GM18520 (cell line): ENCODE measurements around the gene FAF1.

Experiments used
- ATAC-seq: cut with Tn5 transposase; IDR thresholded peaks from one replicate; pipeline ENCODE4 v1.9.1; 2021; ENCODE audit not compliant: unreplicated experiment

FAF1 gene

DNA sequence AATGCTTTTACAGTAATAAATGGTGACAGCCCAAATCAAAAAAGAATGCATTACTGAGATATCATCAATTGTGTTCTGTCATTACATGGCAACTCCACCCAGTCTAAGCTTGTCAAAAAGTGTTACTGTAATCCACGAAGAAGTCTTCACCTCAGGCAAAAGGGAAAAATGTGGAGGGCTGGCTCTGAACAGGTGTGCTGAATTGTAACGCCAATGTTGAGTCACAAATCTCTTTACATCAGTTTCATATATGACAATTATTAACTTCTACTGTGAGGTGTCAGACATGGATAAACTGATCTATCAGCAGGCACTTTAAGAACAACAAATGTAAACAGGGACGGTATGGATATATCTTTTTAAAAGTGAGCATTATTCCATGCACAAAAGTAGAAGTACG is 438.4 kb downstream of the FAF1 start:
- no peak for ATAC-seq

DNA sequence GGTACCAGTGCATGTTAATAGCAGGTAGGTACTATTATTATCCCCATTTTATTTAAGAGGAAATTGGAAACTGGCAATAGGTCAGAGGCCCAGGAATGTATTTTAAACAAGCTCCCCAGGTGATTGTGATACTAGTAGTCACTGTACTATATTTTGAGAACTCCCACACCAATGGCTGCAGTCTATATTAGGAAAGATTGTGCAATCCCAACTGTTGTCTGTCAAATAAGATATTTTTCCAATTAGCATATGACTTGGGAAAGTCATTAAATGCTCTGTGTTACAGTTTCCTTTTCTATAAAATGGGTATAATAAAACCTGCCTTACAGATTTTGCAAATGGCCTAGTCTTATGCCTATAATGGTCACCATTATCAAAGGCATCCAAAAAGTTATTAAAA is 442.6 kb downstream of the FAF1 start:
- no peak for ATAC-seq

DNA sequence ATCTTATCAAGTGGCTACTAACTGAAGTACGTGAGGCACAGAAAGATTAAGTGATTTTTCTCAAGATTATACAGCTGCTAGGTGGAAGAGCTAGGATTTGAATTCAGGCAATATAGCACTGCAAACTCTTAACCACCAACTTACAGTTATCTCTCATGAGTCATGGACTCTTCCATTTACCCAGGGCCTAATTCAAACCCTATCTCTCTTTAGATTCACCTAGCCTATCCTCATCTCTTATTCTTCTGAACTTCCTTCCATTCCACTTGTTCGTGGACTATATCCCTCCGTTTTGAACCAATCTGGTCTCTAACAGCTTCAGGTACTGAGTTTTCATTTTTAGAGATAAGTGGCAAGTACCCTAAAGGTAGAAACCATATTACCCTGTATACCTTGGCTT is 444.0 kb downstream of the FAF1 start:
- ATAC-seq = no peak

DNA sequence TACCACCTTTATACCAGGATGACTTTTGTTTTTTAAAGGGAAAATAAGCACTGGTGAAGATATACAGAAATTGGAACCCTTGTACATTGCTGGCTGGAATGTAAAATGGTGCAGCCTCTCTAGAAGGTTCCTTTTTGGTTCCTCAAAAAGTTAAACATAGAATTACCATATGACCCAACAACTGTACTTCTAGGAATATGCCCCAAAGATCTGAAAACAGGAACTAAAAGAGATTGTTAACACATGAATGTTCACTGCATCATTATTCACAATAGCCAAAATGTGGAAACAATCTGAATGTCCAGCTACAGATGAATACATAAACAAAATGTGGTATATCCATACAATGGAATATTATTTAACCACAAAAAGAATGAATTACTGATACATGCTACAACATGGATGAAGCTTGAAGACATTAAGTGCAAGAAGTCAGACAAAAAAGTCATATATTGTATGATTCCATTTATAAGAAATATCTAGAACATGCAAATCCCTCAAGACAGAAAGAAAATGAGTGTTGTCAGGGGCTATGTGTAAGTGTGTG is 452.0 kb downstream of the FAF1 start:
- ATAC-seq = no peak

DNA sequence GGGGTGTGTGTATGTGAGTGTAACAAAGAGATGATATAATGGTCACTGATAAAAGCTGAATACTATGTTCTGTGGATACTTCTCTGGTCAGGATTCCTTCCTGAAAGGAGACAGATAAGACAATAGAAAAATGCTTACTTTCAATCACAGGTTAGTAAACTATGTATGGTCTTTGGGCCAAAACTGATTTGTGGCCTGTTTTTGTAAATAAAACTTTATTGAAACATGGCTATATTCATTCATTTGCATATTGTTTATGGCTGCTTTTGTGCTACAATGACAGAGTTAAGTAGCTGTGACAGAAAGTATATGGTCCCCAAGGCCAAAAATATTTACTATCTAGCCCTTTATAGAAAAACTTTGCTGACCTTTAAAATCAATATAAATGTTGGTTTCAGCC is 454.6 kb downstream of the FAF1 start:
- no peak for ATAC-seq

DNA sequence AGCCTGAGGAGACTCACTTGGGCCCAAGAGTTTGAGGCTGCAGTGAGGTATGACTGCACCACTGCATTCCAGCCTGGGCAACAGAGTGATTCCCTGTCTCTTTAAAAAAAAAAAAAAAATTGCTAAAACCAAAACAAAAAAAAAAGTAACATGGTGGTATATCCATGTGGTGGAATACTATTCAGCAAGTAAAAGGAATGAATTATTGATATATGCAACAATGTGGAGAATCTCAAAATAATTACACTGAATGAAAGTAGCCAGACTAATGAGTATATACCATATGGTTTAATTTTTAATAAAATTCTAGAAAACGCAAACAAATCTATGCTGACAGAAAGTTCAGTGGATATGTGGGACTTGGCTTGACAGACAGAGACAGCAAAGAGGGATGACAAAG is 456.6 kb downstream of the FAF1 start:
- ATAC-seq = no peak

DNA sequence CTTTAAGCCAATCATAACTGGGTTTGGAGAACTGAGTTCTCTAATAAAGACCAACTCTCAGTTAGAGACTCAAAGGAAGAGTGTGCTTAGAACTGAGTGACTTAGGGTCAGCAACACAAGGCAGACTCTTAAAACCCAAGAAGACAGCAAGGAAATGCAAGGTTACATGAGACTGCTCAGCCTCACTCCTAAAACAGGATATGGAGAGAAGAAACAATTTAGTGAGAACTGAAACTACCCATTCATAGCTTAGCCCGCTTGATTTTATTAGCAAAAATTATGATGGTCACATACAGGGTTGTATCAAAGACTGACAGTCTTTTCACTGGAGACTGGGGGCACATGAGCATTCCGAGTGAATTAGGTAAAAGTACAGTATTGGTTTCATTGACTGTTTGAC is 457.9 kb downstream of the FAF1 start:
- no peak for ATAC-seq

DNA sequence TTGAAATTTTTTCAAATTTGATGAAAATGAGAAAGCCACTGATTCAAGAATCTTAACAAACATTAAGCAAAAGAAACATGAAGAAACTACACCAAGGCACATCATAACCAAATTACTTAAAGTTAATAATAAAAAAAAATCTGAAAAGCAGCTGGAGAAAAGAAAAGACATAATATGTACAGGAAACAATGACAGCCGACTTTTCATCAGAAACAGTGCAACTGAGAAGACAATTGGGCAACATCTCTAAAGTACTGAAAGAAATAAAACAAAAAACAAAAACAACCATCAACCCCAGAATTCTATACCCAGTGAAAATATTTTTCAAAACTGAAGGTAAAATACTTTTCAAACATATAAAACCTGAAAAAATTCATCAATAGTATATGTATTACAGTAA is 463.1 kb downstream of the FAF1 start:
- ATAC-seq = no peak

DNA sequence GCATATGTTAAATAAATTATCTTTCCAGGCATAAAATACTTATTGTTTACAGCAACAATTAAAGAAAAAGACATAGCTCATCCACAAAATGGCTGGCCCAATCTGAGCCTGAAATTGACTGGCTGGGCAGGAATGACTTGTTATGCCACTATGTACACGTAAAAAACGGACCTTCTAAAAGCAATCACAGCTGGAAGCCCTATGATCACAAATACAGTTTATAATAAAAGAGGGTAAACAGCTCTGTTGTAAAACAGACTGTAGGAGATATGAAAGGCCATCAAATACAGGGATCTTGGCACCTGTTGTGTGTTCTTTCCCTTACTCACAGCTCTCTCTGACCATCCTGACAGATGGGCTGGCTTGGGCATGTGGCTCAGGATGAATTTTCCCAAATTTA is 466.4 kb downstream of the FAF1 start:
- no peak for ATAC-seq

DNA sequence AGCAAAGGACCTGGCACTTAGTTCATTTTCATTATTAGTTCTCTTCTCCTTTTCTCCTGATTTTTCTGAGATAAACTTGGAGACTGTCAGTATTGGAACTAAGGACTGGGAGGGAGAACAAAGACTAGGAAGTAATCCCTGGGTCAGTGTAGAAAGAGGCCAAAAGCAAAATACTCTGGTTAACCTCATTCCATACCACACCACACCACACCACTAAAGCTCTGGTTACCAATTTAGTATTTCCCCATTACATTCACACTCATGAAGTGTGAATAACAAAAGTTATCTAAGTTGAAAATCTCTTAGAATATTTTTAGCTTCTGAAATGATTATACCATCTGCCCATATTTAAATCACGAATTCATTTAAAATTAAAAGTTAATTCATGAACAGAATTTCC is 467.9 kb downstream of the FAF1 start:
- no peak for ATAC-seq

DNA sequence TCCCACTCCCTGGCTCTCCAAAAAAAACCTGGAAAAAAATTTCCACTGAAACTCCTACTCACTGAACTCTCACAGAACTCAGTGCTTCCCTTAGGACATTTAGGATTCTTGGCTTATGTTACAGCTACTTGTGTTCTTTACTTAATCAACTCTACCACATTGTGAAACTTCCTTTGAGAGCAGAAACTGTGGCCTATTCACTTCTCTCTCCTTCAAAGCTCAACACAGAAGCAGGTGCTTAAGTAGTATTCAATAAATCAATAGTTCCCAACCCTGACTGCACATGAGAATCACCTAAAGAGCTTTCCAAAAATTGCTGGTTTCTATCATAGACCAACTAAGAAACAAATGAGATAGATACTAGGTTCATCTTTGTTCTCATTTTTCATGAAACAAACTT is 468.9 kb downstream of the FAF1 start:
- ATAC-seq = no peak

DNA sequence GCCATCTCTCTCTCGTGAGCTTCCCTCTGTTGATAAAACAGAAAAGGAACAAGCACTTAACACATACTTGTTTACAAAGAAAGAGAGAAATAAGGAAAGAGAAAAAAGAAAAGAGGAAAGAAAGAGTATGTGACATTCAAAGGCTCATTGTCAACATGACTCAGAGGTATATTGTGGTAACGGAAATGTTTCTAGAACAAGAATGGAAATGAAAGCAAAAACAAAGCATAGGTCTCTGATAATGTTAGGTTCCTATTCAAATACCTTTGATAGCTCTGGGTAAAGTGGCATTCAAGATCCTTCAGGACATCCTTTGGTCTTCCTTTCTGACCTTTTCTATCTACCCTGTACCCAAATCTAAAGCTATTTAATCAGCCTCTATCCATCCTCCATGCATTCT is 469.4 kb downstream of the FAF1 start:
- no peak for ATAC-seq

DNA sequence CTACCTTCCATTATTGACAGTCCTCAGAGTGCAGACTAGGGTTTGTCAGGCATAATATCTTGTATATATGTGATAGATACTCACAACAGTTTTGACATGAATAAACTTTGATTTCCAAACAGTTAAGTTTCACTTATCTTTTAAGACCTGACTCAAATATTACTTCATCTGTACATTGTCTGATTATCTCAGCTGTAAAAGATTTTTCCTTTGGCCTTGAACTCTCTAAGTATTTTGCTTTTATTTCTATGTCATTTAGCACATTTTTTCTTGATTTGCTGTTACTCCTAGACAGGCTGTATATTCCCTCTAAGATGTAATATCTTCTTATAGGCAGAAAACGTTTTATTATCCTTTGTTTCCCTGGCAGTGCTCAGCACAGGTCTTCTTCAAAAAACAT is 471.2 kb downstream of the FAF1 start:
- no peak for ATAC-seq

DNA sequence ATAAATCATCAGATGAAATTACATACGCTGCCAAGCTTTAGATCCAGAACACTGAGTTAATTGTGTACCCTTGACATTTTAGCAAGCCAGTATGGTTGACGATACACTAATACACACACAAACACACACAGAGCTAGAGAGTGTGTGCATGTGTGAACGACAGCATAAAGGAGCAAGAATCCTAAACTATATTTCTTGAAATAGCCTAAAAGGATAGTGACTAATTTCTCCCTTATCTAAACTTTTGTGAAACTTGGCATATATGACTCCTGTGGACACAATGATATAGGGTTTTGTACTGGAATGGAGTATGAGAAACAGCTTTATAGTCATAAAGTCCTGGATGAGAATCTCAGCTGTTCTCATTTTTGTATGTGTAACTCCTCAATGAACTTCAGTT is 471.7 kb downstream of the FAF1 start:
- no peak for ATAC-seq

DNA sequence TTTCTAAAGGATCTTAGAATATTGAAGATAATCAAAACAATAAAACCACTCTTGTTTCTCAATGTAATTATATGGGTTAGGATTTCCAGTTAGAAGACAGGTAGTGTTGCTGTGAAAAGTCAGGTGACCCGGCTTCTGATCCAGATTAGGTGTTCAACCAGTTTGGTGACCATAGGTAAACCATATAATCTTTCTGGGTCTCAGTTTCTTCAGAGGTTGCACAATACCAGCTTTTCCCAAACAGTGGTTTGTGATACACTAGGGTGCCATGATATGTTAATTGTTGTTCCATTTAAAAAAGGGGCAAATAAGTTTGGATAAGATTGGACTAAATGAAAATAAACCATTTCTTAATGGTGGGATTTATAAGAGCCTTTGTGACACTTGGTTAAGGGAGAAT is 472.3 kb downstream of the FAF1 start:
- no peak for ATAC-seq

DNA sequence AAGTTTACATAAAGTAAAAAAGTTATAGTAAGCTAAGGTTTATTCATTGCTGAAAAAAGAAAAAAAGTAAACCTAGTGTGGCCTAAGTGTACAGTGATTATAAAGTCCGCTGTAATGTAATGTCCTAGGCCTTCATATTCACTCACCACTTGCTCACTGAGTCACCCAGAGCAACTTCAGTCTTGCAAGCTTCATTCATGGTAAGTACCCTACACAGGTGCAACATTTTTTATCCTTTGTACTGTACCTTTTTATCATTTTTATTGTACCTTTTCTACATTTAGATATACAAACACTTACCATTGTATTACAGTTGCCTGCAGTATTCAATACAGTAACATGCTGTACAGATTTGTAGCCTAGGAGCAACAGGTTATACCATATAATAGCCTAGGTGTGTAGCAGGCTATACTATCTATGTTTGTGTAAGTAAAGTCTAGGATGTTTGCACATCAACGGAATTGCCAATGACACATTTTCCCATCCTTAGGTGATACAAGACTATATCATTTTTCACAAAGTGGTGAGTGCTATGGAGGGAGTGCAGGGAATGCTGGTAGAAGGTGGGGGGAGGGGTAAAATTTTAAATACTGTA is 478.8 kb downstream of the FAF1 start:
- ATAC-seq = no peak

DNA sequence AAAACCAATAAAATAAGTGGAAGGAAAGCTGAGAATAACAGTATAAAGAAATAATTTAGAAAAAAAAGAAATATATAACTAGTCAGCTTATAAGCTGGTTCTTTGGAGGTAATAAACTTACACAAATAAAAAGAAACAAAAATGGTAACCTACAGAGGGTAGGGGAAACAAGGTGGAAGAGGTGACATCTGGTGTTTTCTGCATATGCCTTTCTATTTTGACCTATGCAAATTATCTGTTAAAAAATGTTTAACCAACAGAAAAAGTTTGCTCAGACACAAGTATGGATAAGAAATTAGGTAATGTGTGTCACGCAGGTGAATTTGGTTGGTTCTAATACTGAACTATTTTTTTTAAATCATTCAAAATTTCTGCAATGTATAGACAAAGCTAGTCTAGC is 483.3 kb downstream of the FAF1 start:
- ATAC-seq = no peak

DNA sequence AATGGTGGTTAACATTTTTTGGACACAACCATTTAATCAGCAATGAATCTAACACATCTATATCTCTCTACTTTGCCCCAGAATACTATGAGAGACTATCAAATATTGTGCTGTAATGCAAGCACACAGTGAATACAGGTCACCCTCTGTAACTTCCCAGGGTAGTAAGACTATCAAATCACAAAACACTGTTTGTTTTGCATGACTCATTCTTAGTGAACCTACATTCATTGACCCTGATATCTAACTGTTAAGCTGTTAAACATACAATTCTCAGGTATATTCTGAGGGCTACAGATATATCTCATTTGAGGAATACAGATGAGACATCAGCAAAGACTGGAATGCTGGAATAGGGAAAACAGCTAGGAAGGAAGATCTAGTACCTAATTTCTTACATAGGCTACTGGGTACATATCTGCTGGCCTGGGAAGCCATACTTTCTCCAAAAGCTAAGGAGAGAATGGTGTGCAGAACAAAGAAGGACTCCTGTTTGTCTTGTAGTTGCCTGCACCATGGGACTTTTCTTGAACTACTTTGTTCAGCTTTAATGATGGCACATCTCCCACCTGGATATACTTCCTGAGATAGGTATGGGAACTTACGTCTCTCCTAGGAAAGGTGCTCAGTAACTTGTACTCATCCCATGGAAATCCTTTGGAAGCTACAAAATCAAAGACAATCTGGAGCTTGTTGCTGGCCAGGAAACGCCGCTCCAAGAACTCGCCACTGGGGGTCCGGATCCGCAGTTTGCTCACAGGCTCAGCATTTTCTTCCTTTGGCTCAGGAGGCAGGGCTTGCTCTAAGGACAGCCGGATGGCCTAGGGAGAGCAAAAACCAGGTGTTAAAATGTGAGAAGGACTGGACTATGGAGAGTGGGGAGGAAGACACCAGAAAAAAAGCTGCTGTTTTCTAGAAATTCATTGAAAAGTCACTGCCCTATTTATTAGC is 484.9 kb downstream of the FAF1 start:
- ATAC-seq = no peak

DNA sequence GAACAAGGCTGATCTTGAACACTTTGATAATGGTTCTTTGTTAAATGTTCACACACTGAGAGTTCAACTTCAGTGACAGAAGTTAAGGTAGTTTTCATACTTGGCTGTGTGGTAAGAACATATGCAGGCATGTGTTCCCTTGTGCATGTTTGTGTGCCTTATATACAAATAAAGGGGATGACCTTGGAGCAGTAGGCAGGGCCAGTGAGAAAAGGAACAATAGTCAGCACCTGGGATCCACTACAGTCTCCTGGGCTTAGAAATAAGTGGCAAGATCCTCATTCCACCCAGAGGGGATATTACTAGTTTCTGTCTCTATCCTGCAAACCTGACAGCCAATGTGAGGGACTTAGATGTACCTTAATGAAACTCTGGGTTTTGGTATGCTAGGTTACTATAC is 486.6 kb downstream of the FAF1 start:
- no peak for ATAC-seq

DNA sequence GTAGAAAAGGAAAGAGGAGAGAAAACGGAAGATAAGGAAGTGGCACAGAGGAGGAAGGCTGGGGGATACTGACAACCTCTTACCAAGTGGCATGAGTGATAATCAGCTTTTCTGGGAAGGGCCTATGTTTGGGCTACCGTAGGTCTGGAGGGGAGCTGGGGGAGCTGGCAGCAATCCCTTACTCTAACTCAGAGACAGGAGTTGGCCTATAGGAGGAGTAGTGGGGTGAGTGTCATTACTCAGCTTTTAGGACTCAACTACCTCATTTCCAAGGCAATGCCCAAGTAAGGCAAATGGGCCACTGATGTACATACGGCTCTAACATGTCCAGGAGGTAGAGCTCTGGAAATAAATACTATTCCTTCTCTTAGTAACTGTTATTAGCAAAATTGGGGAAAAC is 488.1 kb downstream of the FAF1 start:
- ATAC-seq = no peak

DNA sequence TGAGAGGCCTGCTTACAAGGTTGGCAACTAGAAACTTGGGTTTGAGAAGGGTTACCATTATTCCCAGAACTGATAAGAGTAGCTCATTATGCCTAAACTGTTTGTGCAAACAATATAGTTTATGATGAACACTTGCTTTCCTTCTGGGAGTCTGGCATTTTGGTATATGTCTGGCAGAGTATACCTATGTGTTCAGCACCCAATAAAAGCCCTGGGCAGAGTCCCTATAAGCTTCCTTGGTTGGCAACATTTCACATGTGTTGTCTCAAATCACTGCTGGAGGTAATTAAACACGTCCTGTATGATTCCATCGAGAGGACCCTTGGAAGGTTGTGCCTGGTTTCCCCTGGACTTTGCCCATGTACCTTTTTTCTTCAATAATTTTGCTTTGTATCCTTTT is 497.1 kb downstream of the FAF1 start:
- no peak for ATAC-seq

DNA sequence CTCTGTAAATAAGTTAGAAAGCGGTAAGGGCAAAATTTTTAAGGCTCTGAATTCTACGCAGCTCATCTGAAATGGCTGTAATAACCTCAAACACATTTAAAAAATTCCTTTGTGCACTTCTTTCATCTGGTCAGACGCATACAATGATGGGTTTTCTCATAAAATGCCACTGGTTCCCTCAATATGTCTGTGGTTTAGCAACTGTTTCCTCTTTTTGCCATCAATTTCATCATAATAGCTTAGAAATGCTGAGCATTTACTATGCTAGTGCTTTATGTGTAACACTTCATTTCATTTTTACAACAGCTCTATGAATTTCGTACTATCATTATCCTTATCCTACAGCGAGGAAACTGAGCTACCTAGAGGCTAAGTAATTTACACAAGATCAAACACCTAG is 501.6 kb downstream of the FAF1 start:
- no peak for ATAC-seq
